Panc1 (cell line): ENCODE measurements around the gene EXOC6B.
"Not testable (repeated sequence)": the region's sequence is repeated elsewhere in the genome, so short reads cannot be mapped to it uniquely, and the experiment has no call there.

Source experiments
- POLR2AphosphoS5 ChIP-seq: IDR thresholded peaks from 2 replicates; pipeline ENCODE4 v1.6.1; 2012; ENCODE audit warnings: mild to moderate bottlenecking, low read depth, low read length, moderate library complexity
- SIN3A ChIP-seq: IDR thresholded peaks from 2 replicates; pipeline ENCODE4 v1.6.1; 2012; ENCODE audit warnings: low read depth, mild to moderate bottlenecking, low read length, moderate library complexity, borderline replicate concordance; ENCODE audit not compliant: insufficient read depth
- TF ChIP-seq, protein P1 (sequence below): fragments of 450-650 bp; IDR thresholded peaks from 2 replicates; pipeline ENCODE4 v1.5.1; 2017; ENCODE audit warnings: mild to moderate bottlenecking

GRCh38 chr2:72583836-72584235 lies 242.0 kb downstream of the EXOC6B start:
- TF ChIP-seq, protein P1, sequence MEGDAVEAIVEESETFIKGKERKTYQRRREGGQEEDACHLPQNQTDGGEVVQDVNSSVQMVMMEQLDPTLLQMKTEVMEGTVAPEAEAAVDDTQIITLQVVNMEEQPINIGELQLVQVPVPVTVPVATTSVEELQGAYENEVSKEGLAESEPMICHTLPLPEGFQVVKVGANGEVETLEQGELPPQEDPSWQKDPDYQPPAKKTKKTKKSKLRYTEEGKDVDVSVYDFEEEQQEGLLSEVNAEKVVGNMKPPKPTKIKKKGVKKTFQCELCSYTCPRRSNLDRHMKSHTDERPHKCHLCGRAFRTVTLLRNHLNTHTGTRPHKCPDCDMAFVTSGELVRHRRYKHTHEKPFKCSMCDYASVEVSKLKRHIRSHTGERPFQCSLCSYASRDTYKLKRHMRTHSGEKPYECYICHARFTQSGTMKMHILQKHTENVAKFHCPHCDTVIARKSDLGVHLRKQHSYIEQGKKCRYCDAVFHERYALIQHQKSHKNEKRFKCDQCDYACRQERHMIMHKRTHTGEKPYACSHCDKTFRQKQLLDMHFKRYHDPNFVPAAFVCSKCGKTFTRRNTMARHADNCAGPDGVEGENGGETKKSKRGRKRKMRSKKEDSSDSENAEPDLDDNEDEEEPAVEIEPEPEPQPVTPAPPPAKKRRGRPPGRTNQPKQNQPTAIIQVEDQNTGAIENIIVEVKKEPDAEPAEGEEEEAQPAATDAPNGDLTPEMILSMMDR = not testable (repeated sequence)
- TF ChIP-seq POLR2AphosphoS5, SIN3A: not testable (repeated sequence)
